Measurements from ENCODE around the gene FAM81A. TPM values are rescaled to one million over a fixed set of nuclear protein-coding genes. Genes with fewer than 3 reads are reported as not detected.

The FAM81A gene
- total and polyA plus RNA-seq, 9 of the 15 experiments (the other 6 are each of a cell fraction or from before 2014, with no cell fraction given): not detected

DNA sequence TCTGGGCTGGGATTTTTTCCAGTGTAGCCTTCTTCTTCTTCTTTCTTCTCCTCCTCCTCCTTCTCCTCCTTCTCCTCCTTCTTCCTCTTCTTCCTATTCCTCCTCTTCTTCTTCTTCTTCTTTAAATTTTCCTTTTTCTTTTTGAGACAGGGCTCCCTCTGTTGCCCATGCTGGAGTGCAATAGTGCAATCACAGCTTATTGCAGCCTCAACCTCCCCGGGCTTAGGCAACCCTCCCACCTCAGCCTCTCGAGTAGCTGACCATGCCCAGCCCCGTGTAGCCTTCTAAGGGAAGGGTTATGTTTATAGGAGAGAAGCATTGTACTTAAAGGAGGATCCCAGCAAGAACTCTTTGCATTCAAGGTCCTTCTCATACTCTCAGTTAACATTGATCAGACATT is 41.3 kb upstream of the FAM81A start:
- no peak overlapping the region for H3K4me3 ChIP-seq
- ATAC-seq (no peak), DNase-seq (ENCODE audit: extremely low read depth in 1 of 4, low spot score in 3 of 4) (no peak), FAIRE-seq (no peak)
- no peaks in the 10 kb centered on the region for H4K20me1 ChIP-seq (replicated peaks; ENCODE audit: control insufficient read depth, insufficient read depth, low read length)
- H3K79me2 ChIP-seq (ENCODE audit: control insufficient read depth, insufficient read depth, low read length): no peaks in the 10 kb centered on the region
- BruUV-seq (replicated peaks): no TSS peak
- no peaks in the 10 kb centered on the region for H3K9me1 ChIP-seq (ENCODE audit: control insufficient read depth, insufficient read depth, low read length)
- no peaks in the 10 kb centered on the region for H3K4me1 ChIP-seq (replicated peaks in 1 of 2; ENCODE audit: control insufficient read depth in 2 of 2, insufficient read depth in 2 of 2, low read length in 2 of 2)
- intact Hi-C loops (cut with micrococcal nuclease) (no loop called here), in situ Hi-C loops (cut with MboI) (no loop called here)
- H3K9me3 ChIP-seq (replicated peaks; ENCODE audit: control insufficient read depth, insufficient read depth, low read depth, low read length): no peaks in the 10 kb centered on the region
- ChIA-PET POLR2A (no interaction called here), CTCF (ENCODE audit: low intra/inter-chr PET ratio) (no interaction called here)
- H3K36me3 ChIP-seq (ENCODE audit: control insufficient read depth, insufficient read depth, low read length): no peaks in the 10 kb centered on the region
- 0% methylated on average over 3 of the region's 3 CpGs for WGBS (ENCODE audit: insufficient coverage, low coverage, missing lambda C conversion rate)
- H3K27me3 ChIP-seq (ENCODE audit: control insufficient read depth in 2 of 2, insufficient read depth in 2 of 2, low read length in 2 of 2): peaks cover 11 to 35% of the 10 kb centered on the region in 2 experiments
- TF ChIP-seq BRD4 (IDR thresholded peaks at IDR 0.05) (no peak), SLC30A9 (CRISPR knock-in tag; IDR thresholded peaks at IDR 0.05) (no peak), RCOR1 (IDR thresholded peaks at IDR 0.05; ENCODE audit: borderline replicate concordance in 1 of 2, low read depth in 2 of 2, low read length in 2 of 2) (no peak), ZFPM2 (CRISPR knock-in tag; IDR thresholded peaks at IDR 0.05) (no peak), NFYB (IDR thresholded peaks at IDR 0.05; ENCODE audit: extremely low read depth, insufficient read length) (no peak), NR2F6 (CRISPR knock-in tag; IDR thresholded peaks at IDR 0.05) (no peak)
- TF ChIP-seq, protein P1, sequence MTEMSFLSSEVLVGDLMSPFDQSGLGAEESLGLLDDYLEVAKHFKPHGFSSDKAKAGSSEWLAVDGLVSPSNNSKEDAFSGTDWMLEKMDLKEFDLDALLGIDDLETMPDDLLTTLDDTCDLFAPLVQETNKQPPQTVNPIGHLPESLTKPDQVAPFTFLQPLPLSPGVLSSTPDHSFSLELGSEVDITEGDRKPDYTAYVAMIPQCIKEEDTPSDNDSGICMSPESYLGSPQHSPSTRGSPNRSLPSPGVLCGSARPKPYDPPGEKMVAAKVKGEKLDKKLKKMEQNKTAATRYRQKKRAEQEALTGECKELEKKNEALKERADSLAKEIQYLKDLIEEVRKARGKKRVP (CRISPR knock-in tag; IDR thresholded peaks at IDR 0.05): no peak
- H3K27ac ChIP-seq (ENCODE audit: extremely low read depth, low read depth, low read length): no peak overlapping the region
- H3K9ac ChIP-seq (ENCODE audit: insufficient read depth in 1 of 2, low read depth in 2 of 2, low read length in 2 of 2): no peak overlapping the region
- no peak overlapping the region for H2AFZ ChIP-seq (ENCODE audit: low read depth, low read length)
- H3K4me2 ChIP-seq (ENCODE audit: insufficient read depth, low read length): no peak overlapping the region

Measured in K562 (cell line).